Liver (tissue), 9 donors: ENCODE measurements around the gene RARRES2. TPM values are rescaled to one million over a fixed set of nuclear protein-coding genes. Genes with fewer than 3 reads are reported as not detected.
"Not testable (repeated sequence)": the region's sequence is repeated elsewhere in the genome, so short reads cannot be mapped to it uniquely, and the experiment has no call there.

Experiments
- DNase-seq: peaks from one replicate; pipeline ENCODE4 v3.0.0-alpha.2; 2017; ENCODE audit warnings: low spot score
- H3K27ac ChIP-seq, 2 donors: one replicate each; pipeline ENCODE4 v1.7.0; 2013; ENCODE audit warnings: inconsistent platforms in 2 of 2, low read length in 2 of 2, control low read depth in 1 of 2, low read depth in 1 of 2, mild to moderate bottlenecking in 1 of 2
- H3K27me3 ChIP-seq, 4 donors: one replicate each; pipeline versions ENCODE4 v1.6.1 to v1.7.0; 2013; ENCODE audit warnings: low read length in 3 of 4, inconsistent platforms in 1 of 4, mild to moderate bottlenecking in 1 of 4, moderate library complexity in 1 of 4; ENCODE audit not compliant: control insufficient read depth in 4 of 4, insufficient read depth in 4 of 4
- H3K36me3 ChIP-seq, 4 donors: one replicate each; pipeline versions ENCODE4 v1.6.1 to v1.7.0; 2013; ENCODE audit warnings: low read length in 3 of 4, mild to moderate bottlenecking in 3 of 4, low read depth in 1 of 4, moderate library complexity in 1 of 4; ENCODE audit not compliant: control insufficient read depth in 4 of 4, insufficient read depth in 3 of 4
- H3K4me1 ChIP-seq, 4 donors: one replicate each; pipeline versions ENCODE4 v1.6.1 to v1.7.0; 2013; ENCODE audit warnings: low read length in 3 of 4, mild to moderate bottlenecking in 3 of 4, moderate library complexity in 1 of 4; ENCODE audit not compliant: control insufficient read depth in 4 of 4, insufficient read depth in 4 of 4
- H3K4me3 ChIP-seq, 3 donors: one replicate each; pipeline versions ENCODE4 v1.6.1 to v1.7.0; 2013; ENCODE audit warnings: low read length in 3 of 3, control low read depth in 1 of 3, low read depth in 1 of 3, mild to moderate bottlenecking in 1 of 3
- H3K9ac ChIP-seq, 2 donors: one replicate each; pipeline ENCODE4 v1.7.0; 2013; ENCODE audit warnings: low read length in 2 of 2, mild to moderate bottlenecking in 2 of 2, moderate library complexity in 2 of 2, control low read depth in 1 of 2, low read depth in 1 of 2
- H3K9me3 ChIP-seq, 4 donors: one replicate each; pipeline versions ENCODE4 v1.6.1 to v1.7.0; 2013; ENCODE audit warnings: low read length in 3 of 4; ENCODE audit not compliant: control insufficient read depth in 4 of 4
- EGR1 ChIP-seq, 2 donors: IDR thresholded peaks; 2 replicates each; pipeline ENCODE4 v1.6.1; 2016 to 2018; ENCODE audit warnings: antibody characterized with exemption in 2 of 2, low read depth in 2 of 2
- FOXA2 ChIP-seq: IDR thresholded peaks from 2 replicates; pipeline ENCODE4 v1.6.1; 2016; ENCODE audit warnings: antibody characterized with exemption
- HNF4A ChIP-seq, 2 donors: conservative IDR thresholded peaks; 2 replicates each; pipeline ENCODE4 v1.6.1; 2016; ENCODE audit warnings: antibody characterized with exemption in 2 of 2, mild to moderate bottlenecking in 2 of 2
- HNF4G ChIP-seq: IDR thresholded peaks from 2 replicates; pipeline ENCODE4 v1.6.1; 2016; ENCODE audit warnings: antibody characterized with exemption
- RAD21 ChIP-seq, 2 donors: IDR thresholded peaks; 2 replicates each; pipeline ENCODE4 v1.6.1; 2016; ENCODE audit warnings: antibody characterized with exemption in 2 of 2, mild to moderate bottlenecking in 2 of 2
- RXRA ChIP-seq, 2 donors: IDR thresholded peaks; 2 replicates each; pipeline ENCODE4 v1.6.1; 2017 to 2018; ENCODE audit warnings: antibody characterized with exemption in 2 of 2, mild to moderate bottlenecking in 1 of 2
- SP1 ChIP-seq: IDR thresholded peaks from 2 replicates; pipeline ENCODE4 v1.6.1; 2018; ENCODE audit warnings: antibody characterized with exemption, mild to moderate bottlenecking
- YY1 ChIP-seq: IDR thresholded peaks from 2 replicates; pipeline ENCODE4 v1.6.1; 2016; ENCODE audit warnings: antibody characterized with exemption, mild to moderate bottlenecking
- WGBS: extraction: QIAGEN DNeasy Blood & Tissue Kit; methylation state at CpG from one replicate; pipeline ENCODE4 v1.1.7; 2013; 5-methylcytosine and 5-hydroxymethylcytosine counted together
- polyA plus RNA-seq, 2 donors: library from polyadenylated mRNA; stranded (reverse) in 1 of 2; unstranded in 1 of 2; fragments of 200-250 nt in 1 of 2; fragments of >200 nt in 1 of 2; fragmentation: Nextera tagmentation in 1 of 2; extraction: Ambion mirVana in 1 of 2; gene quantifications; one replicate each; pipeline versions ENCODE4 v1.2.1 to v1.2.3, GENCODE V29; 2013 to 2015
- total RNA-seq, 2 donors: library from RNA; depleted of rRNA; stranded (reverse); fragments of >200 nt; gene quantifications; one replicate each; pipeline ENCODE4 v1.2.3, GENCODE V29; 2014
- TF ChIP-seq, protein P1 (sequence below): IDR thresholded peaks from 2 replicates; pipeline ENCODE4 v1.6.1; 2016; ENCODE audit warnings: antibody characterized with exemption, mild to moderate bottlenecking
- TF ChIP-seq, protein P2 (sequence below): IDR thresholded peaks from 2 replicates; pipeline ENCODE4 v1.6.1; 2016; ENCODE audit warnings: antibody characterized with exemption
- TF ChIP-seq, protein P3 (sequence below): IDR thresholded peaks from 2 replicates; pipeline ENCODE4 v1.6.1; 2016; ENCODE audit warnings: antibody characterized with exemption
- TF ChIP-seq, protein P4 (sequence below): fragments of 150-350 bp; IDR thresholded peaks from 2 replicates; pipeline ENCODE4 v1.5.1; 2017; ENCODE audit warnings: improper control_type of control experiment, low read depth, low read length; ENCODE audit not compliant: missing input control
- TF ChIP-seq, protein P5 (sequence below): IDR thresholded peaks from 2 replicates; pipeline ENCODE4 v1.6.1; 2016; ENCODE audit warnings: antibody characterized with exemption
- donor health status: healthy.
- donor health status: healthy.
- donor health status: healthy.
- donor health status: healthy.
- donor health status: healthy.

RARRES2 gene
- total and polyA plus RNA-seq, 4 donors = 149 to 1,915 (median 842) TPM

DNA sequence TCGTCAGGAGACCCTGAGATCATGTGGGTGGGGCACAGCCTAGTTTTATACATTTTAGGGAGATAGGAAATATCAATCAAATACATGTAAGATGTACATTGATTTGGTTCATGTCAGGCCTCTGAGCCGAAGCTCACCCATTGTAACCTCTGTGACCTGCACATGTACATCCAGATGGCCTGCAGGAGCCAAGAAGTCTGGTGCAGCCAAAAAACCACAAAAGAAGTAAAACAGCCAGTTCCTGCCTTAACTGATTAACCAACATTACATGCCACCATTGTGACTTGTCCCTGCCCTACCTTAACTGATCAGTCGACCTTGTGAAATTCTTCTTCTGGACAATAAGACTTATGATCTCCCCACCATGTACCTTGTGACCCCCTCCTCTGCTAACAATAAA lies 34.3 kb downstream of the RARRES2 start:
- H3K9ac ChIP-seq = no peak overlapping the region
- no peaks in the 10 kb centered on the region for H3K36me3 ChIP-seq
- TF ChIP-seq HNF4A (conservative IDR thresholded peaks at IDR 0.05) (no peak), SP1 (no peak), RXRA (IDR thresholded peaks at IDR 0.05) (no peak), RAD21 (IDR thresholded peaks at IDR 0.05) (no peak), EGR1 (IDR thresholded peaks at IDR 0.05; ENCODE audit: low read depth in 2 of 2) (no peak), YY1 (no peak), HNF4G (no peak), FOXA2 (no peak)
- TF ChIP-seq, protein P1, sequence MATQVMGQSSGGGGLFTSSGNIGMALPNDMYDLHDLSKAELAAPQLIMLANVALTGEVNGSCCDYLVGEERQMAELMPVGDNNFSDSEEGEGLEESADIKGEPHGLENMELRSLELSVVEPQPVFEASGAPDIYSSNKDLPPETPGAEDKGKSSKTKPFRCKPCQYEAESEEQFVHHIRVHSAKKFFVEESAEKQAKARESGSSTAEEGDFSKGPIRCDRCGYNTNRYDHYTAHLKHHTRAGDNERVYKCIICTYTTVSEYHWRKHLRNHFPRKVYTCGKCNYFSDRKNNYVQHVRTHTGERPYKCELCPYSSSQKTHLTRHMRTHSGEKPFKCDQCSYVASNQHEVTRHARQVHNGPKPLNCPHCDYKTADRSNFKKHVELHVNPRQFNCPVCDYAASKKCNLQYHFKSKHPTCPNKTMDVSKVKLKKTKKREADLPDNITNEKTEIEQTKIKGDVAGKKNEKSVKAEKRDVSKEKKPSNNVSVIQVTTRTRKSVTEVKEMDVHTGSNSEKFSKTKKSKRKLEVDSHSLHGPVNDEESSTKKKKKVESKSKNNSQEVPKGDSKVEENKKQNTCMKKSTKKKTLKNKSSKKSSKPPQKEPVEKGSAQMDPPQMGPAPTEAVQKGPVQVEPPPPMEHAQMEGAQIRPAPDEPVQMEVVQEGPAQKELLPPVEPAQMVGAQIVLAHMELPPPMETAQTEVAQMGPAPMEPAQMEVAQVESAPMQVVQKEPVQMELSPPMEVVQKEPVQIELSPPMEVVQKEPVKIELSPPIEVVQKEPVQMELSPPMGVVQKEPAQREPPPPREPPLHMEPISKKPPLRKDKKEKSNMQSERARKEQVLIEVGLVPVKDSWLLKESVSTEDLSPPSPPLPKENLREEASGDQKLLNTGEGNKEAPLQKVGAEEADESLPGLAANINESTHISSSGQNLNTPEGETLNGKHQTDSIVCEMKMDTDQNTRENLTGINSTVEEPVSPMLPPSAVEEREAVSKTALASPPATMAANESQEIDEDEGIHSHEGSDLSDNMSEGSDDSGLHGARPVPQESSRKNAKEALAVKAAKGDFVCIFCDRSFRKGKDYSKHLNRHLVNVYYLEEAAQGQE = no peak
- TF ChIP-seq, protein P2, sequence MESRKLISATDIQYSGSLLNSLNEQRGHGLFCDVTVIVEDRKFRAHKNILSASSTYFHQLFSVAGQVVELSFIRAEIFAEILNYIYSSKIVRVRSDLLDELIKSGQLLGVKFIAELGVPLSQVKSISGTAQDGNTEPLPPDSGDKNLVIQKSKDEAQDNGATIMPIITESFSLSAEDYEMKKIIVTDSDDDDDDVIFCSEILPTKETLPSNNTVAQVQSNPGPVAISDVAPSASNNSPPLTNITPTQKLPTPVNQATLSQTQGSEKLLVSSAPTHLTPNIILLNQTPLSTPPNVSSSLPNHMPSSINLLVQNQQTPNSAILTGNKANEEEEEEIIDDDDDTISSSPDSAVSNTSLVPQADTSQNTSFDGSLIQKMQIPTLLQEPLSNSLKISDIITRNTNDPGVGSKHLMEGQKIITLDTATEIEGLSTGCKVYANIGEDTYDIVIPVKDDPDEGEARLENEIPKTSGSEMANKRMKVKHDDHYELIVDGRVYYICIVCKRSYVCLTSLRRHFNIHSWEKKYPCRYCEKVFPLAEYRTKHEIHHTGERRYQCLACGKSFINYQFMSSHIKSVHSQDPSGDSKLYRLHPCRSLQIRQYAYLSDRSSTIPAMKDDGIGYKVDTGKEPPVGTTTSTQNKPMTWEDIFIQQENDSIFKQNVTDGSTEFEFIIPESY = no peak
- TF ChIP-seq, protein P3, sequence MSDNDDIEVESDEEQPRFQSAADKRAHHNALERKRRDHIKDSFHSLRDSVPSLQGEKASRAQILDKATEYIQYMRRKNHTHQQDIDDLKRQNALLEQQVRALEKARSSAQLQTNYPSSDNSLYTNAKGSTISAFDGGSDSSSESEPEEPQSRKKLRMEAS = no peak
- TF ChIP-seq, protein P4, sequence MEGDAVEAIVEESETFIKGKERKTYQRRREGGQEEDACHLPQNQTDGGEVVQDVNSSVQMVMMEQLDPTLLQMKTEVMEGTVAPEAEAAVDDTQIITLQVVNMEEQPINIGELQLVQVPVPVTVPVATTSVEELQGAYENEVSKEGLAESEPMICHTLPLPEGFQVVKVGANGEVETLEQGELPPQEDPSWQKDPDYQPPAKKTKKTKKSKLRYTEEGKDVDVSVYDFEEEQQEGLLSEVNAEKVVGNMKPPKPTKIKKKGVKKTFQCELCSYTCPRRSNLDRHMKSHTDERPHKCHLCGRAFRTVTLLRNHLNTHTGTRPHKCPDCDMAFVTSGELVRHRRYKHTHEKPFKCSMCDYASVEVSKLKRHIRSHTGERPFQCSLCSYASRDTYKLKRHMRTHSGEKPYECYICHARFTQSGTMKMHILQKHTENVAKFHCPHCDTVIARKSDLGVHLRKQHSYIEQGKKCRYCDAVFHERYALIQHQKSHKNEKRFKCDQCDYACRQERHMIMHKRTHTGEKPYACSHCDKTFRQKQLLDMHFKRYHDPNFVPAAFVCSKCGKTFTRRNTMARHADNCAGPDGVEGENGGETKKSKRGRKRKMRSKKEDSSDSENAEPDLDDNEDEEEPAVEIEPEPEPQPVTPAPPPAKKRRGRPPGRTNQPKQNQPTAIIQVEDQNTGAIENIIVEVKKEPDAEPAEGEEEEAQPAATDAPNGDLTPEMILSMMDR = no peak
- TF ChIP-seq, protein P5, sequence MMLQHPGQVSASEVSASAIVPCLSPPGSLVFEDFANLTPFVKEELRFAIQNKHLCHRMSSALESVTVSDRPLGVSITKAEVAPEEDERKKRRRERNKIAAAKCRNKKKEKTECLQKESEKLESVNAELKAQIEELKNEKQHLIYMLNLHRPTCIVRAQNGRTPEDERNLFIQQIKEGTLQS = no peak
- WGBS = 86% methylated on average over 3 of the region's 3 CpGs
- H3K4me1 ChIP-seq = no peaks in the 10 kb centered on the region
- H3K4me3 ChIP-seq = no peak overlapping the region
- H3K9me3 ChIP-seq = no peaks in the 10 kb centered on the region
- DNase-seq = no peak
- H3K27ac ChIP-seq = no peak overlapping the region
- H3K27me3 ChIP-seq = no peaks in the 10 kb centered on the region

DNA sequence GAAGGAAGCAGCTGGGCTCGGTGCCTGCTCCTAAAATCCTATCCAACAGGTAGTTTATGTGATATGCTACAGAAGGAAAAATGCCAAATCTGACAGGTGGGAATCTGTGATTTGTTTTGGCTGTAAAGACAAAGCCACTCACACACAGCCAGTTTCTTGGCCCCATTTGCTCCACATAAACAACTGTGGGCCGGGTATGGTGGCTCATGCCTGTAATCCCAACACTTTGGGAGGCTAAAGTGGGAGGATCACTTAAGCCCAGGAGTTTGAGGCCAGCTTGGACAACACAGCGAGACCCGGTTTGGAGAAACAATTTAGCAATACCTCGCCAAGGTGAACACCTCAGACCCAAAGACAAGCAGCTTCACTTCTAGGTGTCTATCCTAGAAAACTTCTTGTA lies 35.1 kb downstream of the RARRES2 start:
- not testable (repeated sequence) for H3K9ac ChIP-seq, H3K36me3 ChIP-seq, H3K27ac ChIP-seq, H3K4me1 ChIP-seq, H3K9me3 ChIP-seq, H3K4me3 ChIP-seq, DNase-seq, H3K27me3 ChIP-seq
- WGBS = 88% methylated on average over 5 of the region's 5 CpGs

DNA sequence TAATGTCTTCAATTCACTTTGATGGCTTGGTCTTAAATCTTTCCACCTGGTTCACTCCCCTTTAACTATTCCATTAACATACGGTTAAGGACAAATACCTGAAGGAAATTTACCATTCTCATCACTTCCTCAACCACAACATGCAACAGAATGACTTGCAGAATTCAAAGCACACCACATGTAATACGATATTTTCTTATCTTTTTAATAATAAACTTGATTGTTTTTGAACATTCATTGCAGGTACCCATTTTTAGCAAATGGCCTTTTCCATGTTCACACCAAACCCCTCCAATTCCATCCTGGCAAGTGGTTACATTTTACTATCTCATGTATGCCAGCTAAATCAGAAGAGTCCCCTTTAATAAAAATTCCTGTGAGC lies 35.5 kb downstream of the RARRES2 start:
- H3K9me3 ChIP-seq, H3K4me3 ChIP-seq, H3K36me3 ChIP-seq, H3K27me3 ChIP-seq, H3K9ac ChIP-seq, H3K4me1 ChIP-seq, H3K27ac ChIP-seq, DNase-seq: not testable (repeated sequence)
- WGBS = 88% methylated on average over 2 of the region's 2 CpGs

DNA sequence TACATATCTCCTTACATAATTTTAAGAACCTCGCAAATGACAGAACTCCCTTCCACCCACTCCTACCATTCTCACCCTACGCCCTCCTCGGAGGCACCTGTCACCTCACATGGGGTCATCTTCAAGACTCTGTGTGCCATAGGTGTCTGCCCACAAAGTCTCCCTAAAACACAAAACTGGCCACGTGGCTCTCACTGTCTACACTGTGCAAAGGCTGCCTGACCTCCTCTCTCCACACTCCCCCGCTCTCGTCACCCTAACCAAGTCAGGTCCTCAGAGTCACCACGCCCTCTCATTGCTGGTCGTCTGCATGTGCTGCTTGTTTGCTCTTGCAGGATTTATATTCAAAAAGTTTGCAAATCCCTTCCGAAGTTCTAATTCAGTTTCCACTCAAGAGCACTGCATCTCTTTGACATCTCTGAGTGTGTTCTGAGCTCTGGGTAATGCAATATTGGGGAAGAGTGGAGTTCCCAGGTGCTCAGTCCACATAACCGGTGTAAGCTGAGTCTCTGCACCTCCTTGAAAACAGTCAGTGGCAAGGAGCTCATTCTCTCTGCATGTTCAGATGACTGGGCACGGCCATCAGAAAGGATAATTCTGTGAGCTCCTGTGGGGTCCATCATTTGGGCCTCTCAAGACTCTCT lies 36.0 kb downstream of the RARRES2 start:
- WGBS = 86% methylated on average over 11 of the region's 11 CpGs
- not testable (repeated sequence) for H3K27ac ChIP-seq, H3K4me3 ChIP-seq, H3K27me3 ChIP-seq, H3K9ac ChIP-seq, H3K9me3 ChIP-seq, DNase-seq, H3K36me3 ChIP-seq, H3K4me1 ChIP-seq
